ENCODE data around the gene FAF1. TPM values are rescaled to one million over a fixed set of nuclear protein-coding genes. Genes with fewer than 3 reads are reported as not detected.

The FAF1 gene
- total RNA-seq, 1 experiment from 2014 or later: 148 TPM

- no peak for DNase-seq (ENCODE audit: low read depth)
Observed at GRCh38 chr1:50701706-50702317, 258.3 kb downstream of the FAF1 start.

DNA sequence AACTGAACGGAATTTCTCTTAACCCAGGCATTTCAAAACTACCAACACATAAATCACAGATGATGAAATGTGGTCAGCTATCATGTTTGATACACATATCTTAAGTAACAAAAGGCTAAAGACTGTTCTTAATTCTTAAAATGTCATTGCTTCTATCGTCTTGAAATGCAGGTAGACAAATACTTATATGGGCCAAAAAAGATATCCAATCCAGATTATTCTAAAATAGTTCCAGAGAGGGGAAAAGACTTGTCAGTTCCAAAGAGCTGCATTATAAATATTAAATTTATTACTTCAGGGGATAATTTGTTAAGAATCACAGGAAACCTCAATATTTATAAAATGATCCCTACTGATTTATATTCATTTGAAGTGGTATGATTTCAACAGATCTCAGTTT is 259.4 kb downstream of the FAF1 start:
- no peak for DNase-seq (ENCODE audit: low read depth)

- DNase-seq (ENCODE audit: low read depth): no peak
Observed at GRCh38 chr1:50700214-50700613, 259.9 kb downstream of the FAF1 start.

DNA sequence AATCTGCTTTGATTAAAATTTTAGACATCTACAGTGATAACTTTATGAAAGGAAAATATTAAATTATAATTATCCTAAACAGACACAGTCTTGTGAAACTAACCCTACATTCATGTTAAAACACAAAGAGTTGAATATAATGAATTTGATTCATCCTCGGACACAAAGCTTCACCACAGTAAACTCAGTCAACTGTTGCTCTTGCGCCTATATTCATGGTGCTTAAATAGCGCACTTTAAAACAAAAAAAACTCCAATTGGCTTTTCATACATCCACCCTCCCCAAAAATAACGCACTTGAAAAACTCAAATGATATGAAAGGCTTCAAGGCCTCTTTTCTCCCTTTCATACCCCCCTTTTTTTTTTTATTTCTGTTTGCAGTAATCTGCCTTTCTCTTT is 260.3 kb downstream of the FAF1 start:
- DNase-seq (ENCODE audit: low read depth): no peak

DNA sequence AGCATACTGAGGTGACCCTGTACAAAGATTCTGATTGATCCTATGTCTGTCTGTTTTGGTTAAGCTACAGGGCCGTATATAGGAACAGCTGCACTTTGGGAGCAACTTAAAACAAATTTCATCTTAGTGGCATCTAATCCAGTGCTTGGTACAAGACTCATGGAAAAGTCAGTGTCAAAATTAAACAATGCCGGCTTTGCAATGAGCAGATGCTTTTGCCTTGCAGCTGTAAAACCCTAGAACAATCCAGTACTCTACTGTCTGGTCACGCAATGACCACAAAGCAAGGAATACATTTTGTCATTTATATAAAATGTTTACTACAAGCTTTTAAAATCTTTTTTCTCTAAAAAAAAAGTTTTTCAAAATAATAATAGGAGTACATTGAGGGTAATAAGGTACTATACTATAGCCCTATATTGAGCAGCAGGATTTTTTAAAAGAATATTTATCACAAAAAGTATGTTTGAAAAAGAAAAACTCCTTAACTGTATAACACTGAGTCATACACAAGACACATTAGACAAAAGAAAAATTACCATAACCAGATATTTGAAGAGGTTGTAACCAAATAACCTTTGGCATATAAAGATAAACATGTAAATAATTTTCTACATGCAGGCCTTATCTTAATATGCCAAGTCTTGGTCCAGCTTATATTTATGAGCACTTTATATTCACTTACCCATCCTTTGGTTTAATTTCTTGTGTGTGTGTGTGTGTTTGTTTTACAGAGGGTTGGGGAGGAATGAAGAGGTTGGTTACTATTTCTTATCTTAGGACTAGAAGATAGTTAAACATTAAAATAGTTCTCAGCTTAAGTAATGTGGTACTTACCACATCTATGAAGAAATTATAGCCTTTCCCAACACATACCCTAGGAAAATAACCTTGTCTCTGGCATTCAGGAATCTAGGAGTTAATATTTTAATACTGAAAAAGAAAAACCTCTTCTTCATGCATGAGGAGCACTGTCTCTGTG is 262.3 kb downstream of the FAF1 start:
- no peak for DNase-seq (ENCODE audit: low read depth)

GRCh38 chr1:50693829-50694228 is 266.2 kb downstream of the FAF1 start:
- no peak for DNase-seq (ENCODE audit: low read depth)

GRCh38 chr1:50684185-50684584 is 275.9 kb downstream of the FAF1 start:
- DNase-seq (ENCODE audit: low read depth): no peak

GRCh38 chr1:50681931-50682330 is 278.1 kb downstream of the FAF1 start:
- DNase-seq (ENCODE audit: low read depth): peak; percentile 42

DNA sequence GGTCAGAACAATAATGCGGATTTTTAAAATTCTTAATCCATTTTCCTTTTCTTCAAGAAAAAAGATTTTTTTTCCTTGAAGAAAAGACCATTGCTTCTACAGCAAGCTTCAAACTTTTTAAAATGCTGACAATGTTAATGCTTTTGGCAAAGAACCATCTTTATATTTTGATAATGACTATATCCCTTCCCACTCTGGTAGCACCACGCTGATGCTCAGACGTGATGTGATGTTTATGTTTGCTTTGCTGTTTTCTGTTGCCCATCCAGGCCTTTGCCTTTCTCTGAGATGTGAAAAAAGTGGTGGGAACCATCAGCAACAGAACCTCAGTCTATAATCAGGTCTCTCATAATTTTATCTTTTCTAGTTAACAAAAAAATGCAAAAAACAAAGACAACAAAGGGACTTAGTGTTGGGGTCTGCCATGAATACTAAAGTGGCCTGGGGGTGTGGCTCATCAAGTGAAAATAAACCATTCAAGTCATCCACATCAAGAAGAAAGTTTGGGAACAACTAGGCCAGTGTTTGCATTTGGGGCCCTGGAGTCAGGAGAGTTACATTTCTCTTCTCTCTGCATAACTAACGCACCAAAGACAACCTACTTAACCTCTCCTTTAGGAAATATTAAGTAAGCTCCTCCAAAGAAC is 292.2 kb downstream of the FAF1 start:
- no peak for DNase-seq (ENCODE audit: low read depth)

- no peak for DNase-seq (ENCODE audit: low read depth)
Observed at GRCh38 chr1:50667272-50667671, 292.8 kb downstream of the FAF1 start.

- no peak for DNase-seq (ENCODE audit: low read depth)
Observed at GRCh38 chr1:50666849-50667248, 293.2 kb downstream of the FAF1 start.

GRCh38 chr1:50665413-50665812 is 294.7 kb downstream of the FAF1 start:
- no peak for DNase-seq (ENCODE audit: low read depth)

GRCh38 chr1:50661626-50662025 is 298.4 kb downstream of the FAF1 start:
- no peak for DNase-seq (ENCODE audit: low read depth)

GRCh38 chr1:50659107-50659662 is 300.9 kb downstream of the FAF1 start:
- no peak for DNase-seq (ENCODE audit: low read depth)

DNA sequence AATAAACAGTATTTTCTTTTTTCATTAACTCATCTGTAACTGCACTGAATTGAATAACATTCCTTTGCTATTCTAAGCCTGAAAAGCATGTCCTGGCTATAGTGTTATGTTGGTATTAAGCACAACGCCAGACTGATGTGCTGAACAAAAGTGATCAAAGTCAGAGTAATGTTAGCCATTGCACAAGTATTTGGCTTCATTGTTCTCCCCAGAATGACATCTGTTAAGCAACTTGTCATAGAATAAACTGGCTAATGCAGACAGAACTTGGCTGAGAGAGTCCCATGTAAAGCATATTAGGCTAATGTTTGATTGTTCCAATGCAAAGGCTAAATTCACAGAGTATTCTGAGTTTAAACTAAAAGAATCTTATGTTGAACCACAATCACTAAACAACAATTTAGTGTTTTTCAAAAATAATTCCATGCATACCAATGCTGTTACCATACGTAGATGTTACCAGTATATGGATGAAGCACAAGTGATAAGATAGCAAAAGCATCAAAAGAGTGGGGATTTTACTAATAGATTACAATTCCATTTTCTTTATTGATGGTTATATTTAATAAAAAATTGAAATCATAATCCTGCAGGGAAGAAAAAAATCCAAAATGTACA is 301.5 kb downstream of the FAF1 start:
- DNase-seq (ENCODE audit: low read depth): no peak

DNA sequence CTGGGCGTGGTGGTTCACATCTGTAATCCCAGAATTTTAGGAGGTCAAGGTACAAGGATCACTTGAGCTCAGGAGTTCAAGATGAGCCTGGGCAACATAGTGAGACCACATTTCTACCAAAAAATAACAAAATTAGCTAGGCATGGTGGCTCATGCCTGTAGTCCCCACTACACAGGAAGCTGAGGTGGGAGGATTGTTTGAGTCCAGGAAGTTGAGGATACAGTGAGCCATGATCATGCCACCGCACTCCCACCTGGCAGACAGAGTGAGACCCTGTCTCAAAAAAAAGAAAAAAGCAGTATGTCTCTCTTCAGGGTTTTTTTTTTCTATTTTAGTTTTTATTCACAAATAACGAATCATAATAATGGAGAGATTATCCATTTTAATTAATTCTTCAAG is 303.1 kb downstream of the FAF1 start:
- DNase-seq (ENCODE audit: low read depth): no peak

GRCh38 chr1:50651476-50652263 is 308.4 kb downstream of the FAF1 start:
- DNase-seq (ENCODE audit: low read depth): no peak

DNA sequence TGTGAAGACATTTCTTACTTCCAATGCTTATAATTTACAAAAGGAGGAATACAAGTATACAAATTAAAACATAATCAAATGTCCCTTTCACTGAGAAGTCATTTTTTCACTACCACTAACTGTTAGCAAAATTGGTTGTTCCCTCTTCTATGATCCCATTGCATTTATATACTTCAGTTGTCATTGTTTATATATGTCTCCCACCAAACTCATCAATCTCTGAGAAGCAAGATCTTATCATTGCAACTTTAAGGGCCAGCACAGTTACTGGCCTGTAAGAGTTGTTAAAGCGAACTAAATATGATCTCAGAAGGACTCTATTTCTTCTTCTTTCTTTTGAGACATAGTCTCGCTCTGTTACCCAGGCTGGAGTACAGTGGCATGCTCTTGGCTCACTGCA is 313.5 kb downstream of the FAF1 start:
- DNase-seq (ENCODE audit: low read depth): no peak

DNA sequence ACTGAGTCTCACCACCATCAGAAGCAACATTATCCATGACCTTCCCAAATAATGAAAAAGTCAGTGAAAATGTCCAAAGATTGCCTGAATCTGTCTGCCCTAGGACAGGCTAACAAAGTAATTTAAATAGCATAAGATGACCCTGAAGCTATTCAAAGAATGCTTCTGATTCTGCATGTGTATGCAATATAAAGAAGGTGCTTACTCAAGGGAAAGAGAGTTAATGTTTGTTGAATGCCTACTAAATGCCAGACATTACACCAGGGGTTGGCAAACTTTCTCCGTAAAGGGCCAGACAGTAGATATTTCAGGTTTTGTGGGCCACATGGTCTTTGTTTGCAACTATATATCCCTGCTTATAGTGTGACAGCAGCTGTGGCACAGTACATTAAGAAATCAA is 314.9 kb downstream of the FAF1 start:
- DNase-seq (ENCODE audit: low read depth): no peak

DNA sequence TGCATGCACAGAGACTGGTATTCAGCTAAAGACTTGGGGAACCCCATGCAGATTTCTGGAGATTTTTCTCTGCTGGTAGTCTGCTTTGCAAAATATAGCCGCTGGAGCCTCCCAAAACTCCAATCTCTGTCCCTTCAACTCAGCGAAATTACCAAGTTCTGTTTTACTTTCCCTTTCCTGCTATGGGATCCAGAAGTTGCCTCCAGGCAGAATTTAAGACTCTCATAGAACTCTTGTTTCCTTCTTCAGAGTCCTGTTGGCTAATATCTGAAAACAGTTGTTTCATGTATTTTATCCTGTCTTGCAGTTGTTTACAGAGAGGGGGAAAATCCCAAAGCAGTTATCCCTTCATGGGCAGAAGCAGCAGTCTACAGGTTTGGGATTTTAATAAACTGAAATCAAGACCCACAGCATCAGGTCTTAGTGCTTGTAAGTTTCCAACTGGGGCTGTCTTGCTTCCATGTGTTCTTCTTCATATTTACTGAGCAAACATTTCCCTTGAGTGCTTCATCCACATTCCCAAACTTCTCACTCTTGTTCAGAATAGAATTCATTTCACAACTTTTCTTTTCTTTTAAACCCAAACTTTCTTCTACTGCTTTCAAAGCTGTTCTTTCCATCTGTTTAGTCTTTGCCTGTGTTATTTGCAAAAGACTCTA is 315.5 kb downstream of the FAF1 start:
- DNase-seq (ENCODE audit: low read depth): no peak

GRCh38 chr1:50637460-50637859 is 322.6 kb downstream of the FAF1 start:
- no peak for DNase-seq (ENCODE audit: low read depth)
